Breast epithelium (tissue), 3 donors: ENCODE data around the gene SIRPA.
A peak's percentile ranks its signal among the peaks of the same experiment; 100 is the strongest.

Experiments
- CTCF ChIP-seq, 3 donors: fragments of 450-650 bp; IDR thresholded peaks; one replicate each; pipeline ENCODE4 v1.5.1; 2016 to 2017; ENCODE audit warnings: antibody characterized with exemption in 3 of 3, mild to moderate bottlenecking in 3 of 3, moderate library complexity in 3 of 3
- POLR2A ChIP-seq: fragments of 450-650 bp; IDR thresholded peaks from one replicate; pipeline ENCODE4 v1.6.1; 2016; ENCODE audit warnings: antibody characterized with exemption, mild to moderate bottlenecking, moderate library complexity
- POLR2AphosphoS5 ChIP-seq, 3 donors: sonication (generic); formaldehyde crosslinking; IDR thresholded peaks; one replicate each; pipeline ENCODE4 v1.6.1; 2017; ENCODE audit warnings: antibody characterized with exemption in 3 of 3

- TF ChIP-seq CTCF (IDR thresholded peaks at IDR 0.05): no peak
- TF ChIP-seq POLR2AphosphoS5 (IDR thresholded peaks at IDR 0.05): peak in 1 of 3 donors; percentile 2
- TF ChIP-seq POLR2A: no peak
Observed at GRCh38 chr20:1895674-1896483, 672 bp downstream of the SIRPA start.
